Frontal cortex (tissue), 4 donors: Measurements from ENCODE around the gene TOMT. TPM values are rescaled to one million over a fixed set of nuclear protein-coding genes. Genes with fewer than 3 reads are reported as not detected.

ENCODE experiments used
- DNase-seq, 2 donors: peaks; one replicate each; pipeline ENCODE4 v3.0.0; 2012; ENCODE audit warnings: low spot score in 2 of 2
- FAIRE-seq: peaks from 2 replicates; lab custom pipeline; 2012; peaks lifted over from hg19 to GRCh38; lab: Jason Lieb, UNC
- total RNA-seq: library from RNA; depleted of rRNA; stranded (reverse); fragments of >200 nt; gene quantifications from one replicate; pipeline ENCODE4 v1.2.3, GENCODE V29; 2014
- donor health status: control.
- donor health status: control.
- donor health status: control.

TOMT gene, protein sequence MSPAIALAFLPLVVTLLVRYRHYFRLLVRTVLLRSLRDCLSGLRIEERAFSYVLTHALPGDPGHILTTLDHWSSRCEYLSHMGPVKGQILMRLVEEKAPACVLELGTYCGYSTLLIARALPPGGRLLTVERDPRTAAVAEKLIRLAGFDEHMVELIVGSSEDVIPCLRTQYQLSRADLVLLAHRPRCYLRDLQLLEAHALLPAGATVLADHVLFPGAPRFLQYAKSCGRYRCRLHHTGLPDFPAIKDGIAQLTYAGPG
- total RNA-seq, result not detected

DNA sequence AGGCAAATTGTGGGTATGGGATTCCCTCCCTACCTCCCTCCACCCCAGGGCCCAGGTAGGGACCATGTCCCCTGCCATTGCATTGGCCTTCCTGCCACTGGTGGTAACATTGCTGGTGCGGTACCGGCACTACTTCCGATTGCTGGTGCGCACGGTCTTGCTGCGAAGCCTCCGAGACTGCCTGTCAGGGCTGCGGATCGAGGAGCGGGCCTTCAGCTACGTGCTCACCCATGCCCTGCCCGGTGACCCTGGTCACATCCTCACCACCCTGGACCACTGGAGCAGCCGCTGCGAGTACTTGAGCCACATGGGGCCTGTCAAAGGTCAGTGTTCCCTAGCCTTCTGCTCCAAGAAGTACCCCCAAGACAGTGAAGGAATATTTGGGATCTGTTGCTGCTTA is at the start of gene TOMT:
TOMT (plus strand) TSS at position 37 of the 400 bp plus-strand sequence; CDS start at position 65, 28 bp downstream.
- no peak for FAIRE-seq
- no peak for DNase-seq

DNA sequence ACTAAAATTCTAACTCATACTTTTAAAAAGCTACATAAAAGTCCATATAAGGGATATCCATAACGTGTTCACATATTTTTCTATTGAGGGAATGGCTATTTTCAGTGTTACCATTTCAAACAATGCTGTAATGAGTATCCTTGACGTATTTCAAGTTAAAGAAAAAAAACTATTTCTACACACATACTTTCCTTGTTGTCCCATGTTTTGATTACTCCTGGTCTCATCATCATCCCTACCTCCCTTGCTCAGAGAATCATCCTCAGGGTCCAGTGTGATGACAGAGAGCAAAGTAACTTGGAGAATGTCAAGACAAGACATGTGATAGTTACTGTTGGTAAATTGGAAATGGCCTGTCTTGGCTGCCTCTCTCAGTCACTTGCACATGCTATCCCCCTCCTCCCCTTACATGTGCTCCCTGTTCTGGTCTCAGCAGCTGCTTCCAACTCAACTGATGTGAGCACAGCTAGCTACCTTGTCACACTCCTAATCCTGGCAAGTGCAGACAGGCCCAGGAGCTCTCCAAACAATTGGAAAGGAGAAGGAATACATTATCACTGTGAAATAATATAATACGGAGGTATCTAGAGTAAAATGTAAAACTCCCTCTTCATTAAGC is 47.2 kb upstream of the TOMT start:
- FAIRE-seq, result no peak
- no peak for DNase-seq

DNA sequence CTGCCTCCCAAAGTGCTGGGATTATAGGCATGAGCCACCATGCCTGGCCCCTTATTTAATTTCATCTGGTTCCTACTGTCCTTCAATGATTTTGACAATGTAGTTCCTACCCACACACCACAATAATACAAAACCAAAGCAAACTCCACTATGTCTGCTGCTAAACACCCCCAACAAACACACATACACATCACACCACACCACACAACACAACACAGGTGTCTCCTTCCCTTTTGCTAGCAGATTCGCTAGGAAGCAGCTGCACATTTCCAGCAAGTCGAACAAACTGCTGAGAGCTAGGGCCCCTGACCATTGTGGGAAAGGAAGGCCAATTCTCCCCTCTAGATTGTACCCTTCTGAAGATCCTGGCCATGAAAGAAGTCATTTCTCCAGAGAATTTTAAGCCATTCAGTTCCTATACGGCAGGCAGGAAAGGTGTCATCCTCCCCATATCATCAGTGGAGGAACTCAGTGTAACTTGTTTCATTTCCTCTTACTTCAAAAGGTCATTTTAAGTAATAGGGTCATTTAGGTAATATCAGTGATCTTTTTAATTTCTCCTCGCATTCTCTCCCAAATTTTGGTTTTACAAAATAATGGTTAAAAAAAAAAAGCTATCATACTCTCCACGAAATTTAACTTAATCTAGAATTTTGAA is 43.9 kb upstream of the TOMT start:
- no peak for FAIRE-seq
- no peak for DNase-seq

DNA sequence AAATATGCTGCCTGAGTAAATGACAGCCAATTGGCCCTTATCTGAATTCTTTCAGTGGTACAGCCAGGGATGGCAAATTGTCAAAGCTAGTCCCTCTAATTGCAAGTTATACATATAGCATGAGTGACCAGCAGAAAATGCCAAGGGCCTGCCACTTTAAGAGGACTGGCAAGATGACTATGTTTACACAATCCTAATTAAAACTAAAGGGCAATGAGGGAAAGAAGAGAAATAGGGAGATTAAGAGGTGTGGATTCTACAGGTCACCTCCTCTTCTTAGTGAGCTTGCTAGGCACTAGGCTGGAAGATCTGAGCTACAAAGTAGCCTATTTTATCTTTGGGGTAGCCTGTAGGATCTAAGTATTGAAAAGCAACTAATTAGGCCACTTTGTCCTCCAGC is 38.9 kb upstream of the TOMT start:
- FAIRE-seq (no peak), DNase-seq (no peak)

DNA sequence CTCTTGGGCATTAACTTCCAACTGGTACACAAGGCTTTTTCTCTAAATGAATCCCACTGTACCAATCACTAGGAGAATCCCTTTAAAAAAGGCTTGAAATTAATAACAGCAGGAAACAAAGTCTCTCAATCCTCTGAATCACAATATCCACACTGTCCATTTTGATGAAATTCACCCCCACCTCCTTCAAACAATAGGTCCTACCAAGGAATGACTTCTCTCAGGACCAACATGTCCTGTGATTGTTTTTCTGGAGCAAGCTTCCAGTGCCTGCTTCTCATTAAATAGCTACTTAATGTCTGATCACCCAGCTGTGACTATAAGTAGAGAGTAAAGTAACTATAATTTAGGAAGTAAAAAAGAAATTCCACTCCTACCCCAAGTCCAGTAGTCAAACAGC is 38.5 kb upstream of the TOMT start:
- DNase-seq (no peak), FAIRE-seq (no peak)

DNA sequence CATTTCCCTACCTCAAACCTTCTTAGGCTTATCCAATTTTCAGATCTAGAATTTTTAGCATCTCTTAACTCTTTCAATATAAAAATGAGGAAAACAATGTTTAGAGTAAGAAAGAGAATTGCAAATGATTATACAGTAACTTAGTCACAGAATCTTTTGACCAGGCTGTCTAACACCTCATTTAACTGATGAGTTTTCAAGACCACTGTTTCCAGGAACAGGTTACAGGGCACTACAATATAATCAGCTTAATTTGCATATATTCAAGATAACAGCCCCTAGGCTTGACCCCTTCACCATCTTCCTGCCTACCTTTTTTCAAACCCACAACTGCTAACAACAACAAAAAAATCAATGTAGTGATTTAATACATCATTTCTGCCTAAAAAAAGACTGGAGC is 38.0 kb upstream of the TOMT start:
- FAIRE-seq, result no peak

DNA sequence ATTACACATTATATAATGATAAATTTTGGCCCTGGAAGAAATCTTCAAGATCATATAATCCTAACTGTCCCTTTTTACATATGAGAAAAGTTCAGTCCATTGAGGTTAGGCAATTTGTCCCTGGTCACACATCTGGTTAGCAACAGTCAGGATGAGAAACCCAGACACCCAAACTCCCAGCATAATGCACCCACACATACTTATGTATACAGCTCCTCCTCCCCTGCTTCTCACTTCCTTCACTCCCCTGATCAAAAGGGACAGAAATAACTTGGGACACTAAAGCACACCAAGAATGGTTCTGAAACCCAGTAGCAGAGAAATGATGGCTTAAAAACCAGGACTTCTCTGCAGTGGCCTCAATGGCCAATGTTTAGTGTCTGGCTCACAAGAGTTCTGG is 36.5 kb upstream of the TOMT start:
- FAIRE-seq, result no peak
- DNase-seq, result no peak

More for the DNA sequence above, 38.0 kb upstream of the TOMT start:
- DNase-seq, result no peak

DNA sequence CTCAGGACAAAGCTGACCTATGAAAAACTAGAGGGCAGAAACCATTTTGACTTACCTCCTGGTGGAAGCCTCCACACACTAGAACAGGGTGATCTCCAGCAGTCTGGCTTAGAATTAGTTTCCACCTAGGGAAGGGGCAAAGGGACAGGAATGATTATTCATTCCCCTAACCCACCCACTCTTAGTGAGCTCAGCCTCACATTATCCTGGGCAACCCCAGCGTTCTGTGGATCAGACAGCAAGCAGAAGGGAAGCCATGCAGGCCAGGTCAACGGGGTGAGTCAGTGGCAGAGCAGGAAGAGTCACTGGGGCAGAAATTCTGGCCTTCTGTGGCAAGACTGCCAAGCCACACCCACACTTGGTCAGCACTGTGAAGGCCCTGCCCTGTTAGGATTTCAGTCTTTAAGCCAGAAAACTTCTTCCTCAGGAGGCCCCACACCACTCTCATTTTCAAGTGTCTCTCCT is 35.9 kb upstream of the TOMT start:
- peak in 1 of 2 donors; percentile 40 for DNase-seq

DNA sequence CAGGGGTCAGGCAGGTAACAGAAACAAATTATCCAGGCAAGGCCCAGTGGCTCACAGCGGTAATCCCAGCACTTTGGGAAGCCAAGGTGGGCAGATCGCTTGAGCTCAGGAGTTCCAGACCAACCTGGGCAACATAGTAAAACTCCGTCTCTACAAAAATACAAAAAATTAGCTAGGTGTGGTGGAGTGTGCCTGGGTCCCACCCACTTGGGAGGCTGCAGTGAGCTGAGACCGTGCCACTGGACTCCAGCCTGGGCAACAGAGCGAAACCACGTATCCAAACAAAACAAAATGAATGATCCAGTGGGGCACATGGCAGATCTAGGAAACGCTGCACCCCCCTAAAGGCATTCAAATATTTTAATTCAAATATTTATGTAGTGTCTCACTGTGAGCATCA is 35.2 kb upstream of the TOMT start:
- FAIRE-seq, result no peak

More for the DNA sequence above, 35.9 kb upstream of the TOMT start:
- no peak for FAIRE-seq

DNA sequence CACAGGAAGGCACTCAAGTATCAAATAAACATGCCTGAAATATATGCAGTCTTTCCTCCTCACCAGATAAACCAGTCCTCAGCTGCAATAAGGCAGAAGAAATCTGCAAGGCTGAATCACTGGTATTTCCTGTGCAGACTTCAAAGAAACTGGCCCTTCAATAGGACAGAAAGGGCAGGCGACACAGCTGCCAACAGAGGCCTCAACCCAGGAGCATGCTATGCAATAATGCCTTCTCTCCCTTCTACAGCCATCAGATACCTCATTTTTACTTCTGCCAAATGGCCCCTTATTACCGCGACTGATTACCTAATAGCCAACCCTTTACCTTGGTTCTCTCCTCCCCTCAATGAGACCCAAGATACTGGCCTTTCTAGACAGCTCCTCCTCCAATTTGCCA is 33.4 kb upstream of the TOMT start:
- no peak for DNase-seq
- no peak for FAIRE-seq

More for the DNA sequence above, 35.2 kb upstream of the TOMT start:
- no peak for DNase-seq

DNA sequence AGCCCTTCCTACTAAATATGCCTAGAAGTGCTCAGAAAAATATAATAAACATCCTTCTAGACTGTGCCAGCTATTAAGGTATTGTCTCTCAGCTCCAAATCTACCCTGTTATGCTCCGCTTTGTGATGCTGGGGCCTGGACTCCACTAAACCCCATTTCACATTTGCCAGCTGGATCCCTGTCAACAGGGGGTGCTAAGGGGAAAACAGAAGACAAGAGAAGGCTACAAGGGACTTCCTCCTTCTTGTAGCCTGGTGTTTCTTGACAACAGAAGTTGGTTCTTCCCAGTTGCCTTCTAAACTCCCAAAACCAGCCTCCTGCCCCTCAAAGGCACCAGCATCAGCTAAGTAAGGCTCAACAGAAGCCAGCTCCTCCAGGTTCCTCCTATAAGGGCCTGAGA is 30.6 kb upstream of the TOMT start:
- FAIRE-seq, result no peak
- DNase-seq, result no peak

DNA sequence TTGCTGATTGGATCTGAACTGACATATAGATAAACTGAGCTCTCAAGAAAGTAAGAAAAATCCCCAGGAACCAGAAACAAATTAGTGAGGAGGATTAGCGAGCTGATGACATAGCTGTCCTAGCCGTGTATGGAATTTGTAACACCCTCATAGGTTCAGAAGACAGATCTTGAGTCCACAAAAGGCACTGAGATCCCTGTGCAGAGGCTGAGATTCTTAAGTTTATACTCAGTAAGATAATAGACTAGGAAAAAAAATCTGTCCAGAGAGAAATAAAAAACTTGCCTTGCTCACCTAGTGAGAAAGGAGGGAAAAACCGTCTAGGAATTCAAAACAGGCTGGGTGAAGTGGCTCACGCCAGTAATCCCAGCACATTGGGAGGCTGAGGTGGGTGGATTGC is 30.0 kb upstream of the TOMT start:
- FAIRE-seq, result no peak
- DNase-seq, result no peak

DNA sequence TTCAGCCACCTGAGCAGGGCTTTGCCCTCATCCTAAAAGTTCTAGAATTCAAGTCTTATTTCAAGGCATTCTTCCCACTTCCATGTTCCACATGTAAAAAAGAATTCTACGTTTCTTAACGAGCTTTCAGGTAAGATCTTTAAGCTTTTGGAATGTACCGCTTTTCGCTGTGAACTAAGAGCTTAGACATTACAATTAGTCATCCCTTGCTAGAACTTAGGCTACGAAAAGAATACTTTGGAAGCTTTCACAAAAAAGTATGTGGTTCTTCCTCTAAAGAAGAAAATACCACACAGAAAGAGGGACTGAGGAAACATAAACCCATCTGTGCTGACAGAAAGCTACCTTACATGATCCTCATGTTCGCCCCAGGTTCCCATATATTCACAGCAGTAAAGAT is 27.2 kb upstream of the TOMT start:
- no peak for DNase-seq
- no peak for FAIRE-seq

DNA sequence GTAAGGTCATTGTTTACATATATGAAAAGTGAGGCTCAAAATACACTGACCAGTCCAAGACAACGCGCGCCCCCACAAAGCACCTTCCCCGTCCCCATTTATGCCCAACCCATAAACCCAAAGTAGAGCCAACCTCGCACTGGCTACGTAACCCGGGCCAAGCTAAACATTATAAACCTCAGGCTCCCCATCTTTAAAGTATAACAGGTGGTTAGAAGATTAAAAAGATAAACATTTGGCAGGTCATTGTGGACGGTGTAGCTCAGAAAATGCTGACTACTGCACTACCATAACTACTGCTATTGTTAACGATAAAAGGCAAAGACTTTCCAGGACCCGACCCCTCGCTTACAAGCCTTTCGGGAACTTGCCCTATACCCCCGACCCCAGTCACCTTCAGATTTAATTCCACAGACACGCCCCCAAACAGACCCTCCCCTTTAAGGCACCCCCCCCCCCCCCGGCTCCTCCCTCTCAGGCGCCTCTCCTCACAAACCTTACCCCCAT is 25.9 kb upstream of the TOMT start:
- DNase-seq (no peak), FAIRE-seq (no peak)

DNA sequence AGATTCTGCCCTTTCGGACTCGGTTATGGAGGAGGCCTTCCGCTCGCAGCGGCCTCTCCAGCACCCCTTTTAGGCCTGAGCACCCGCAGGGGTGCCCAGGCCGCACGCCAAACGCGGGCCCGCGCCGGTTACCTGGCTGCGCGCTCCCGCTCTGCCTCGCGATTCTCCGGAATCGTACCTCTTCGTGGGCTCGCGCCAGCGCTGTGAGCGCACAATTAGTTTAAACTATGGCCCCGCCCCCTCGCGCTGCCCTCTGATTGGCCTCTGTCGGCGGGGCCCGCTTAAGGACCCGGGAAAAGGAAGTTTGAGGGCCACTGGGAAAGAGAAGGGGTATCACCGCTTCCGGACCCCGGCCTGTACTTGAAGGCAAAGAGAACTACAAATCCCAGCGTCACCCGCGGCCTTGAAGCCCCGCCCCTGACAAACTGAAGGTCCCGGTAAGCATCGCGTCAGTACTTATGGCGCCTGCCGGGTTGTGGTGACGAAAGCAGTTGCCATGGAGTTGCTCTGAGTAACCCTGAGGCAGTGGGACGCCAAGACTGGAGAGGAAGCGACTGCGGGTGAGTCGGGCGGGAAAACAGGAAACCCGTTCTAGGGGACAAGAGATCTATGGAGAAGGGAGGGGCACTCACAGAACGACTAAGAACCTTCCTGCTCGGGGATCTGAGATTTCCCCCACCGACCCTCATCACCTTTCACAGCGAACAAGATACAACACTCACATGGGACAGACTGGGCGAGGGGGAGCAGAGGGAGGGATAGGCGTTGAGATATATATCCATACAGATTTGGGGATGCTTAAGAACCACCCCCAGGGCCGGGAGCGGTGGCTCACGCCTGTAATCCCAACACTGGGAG is 25.2 kb upstream of the TOMT start, which contains the start of the genes LRRC51 and NUMA1:
LRRC51 (plus strand) TSS at position 525 of the 858 bp plus-strand sequence. CDS start 8,234 bp downstream, outside the sequence.
NUMA1 (minus strand) TSS at position 217 of the 858 bp plus-strand sequence. CDS start 44,599 bp downstream, outside the sequence.
- FAIRE-seq (peak; percentile 90), DNase-seq (peak; percentile 83 to 88)

DNA sequence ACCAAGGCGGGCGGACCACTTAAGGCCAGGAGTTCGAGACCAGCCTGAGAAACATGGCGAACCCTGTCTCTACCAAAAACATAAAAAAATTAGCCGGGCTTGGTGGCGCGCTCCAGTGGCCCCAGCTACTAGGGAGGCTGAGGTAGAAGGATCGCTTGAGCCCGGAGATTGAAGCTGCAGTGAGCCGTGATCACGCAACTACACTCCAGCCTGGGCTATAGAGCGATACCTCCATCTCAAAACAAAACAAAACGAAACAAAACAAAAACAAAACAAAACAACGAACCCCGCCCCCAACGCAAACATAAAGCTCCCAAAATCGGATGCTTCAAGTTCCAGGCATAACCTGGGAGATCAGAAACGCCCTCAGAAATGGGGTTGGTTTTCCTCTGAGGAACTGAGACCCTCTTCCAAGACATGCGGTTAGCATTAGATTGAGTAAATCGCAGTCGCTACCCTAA is 24.5 kb upstream of the TOMT start:
- FAIRE-seq (no peak), DNase-seq (no peak)

DNA sequence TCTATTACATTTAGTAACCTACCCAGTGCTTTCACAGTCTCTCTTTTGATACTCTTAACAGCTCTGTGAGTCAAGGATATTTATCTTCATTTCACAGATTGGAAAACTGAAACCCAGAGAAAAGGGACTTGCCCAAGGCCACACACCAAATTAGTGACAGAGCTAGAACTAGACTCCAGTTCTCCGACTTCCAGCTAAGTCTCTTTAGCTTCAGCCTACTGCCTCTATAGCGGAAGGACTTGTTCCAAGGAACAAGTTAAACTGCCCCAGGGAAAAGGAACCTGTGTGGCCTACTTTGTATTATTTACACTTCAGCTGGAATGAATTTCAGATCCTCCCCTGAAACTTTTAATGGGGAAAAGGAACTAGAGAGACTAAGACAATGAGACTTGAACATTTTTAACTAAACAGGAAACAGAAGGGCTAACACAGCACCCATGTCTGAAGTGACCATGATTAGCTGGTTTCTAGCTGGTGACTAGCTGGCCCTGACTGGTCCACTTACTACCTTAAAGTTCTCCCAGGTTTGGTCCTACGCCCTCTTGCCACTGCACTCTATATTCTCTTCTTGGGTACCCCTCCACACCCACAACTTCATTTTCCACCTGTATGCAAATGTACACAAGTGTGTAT is 23.8 kb upstream of the TOMT start:
- FAIRE-seq (no peak), DNase-seq (no peak)

DNA sequence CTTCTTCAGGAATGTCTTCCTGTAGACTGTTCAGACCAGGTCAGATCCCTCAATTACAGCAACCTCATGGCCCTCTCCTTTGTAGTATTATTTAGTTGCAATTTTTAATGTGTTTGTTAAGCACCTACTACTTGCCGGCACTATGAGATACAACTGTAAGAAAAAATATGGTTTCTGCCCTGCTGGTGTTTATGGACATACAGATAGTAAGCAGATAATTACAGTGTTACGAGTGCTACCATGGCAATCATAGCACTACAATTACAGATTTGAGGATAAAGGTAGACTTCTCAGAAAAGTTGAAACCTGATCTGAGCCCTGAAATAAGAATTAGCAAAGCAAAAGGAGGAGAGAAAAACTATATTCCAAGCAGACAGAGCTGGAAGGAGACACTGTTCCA is 22.3 kb upstream of the TOMT start:
- FAIRE-seq (no peak), DNase-seq (no peak)

DNA sequence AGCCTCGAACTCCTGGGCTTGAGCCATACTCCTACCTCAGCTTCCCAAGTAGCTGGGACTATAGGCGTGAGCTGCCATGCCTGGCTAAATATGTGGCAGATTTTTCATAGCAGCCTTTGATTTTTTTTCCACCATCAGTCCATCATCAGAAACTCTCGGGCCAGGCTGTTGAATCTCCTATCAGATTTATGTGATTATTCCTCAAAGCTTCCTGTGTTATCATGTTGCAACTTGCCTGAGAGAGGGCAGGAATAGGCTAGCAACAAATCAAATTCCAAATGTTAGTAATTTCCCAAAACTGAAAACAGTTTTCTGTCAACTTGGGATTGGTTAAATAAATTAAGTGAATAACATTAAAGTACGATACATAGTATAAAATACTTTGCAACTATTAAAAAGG is 21.6 kb upstream of the TOMT start:
- DNase-seq (no peak), FAIRE-seq (no peak)
